B cell (primary cell): ENCODE results near the gene ZCCHC7. TPM values are rescaled to one million over a fixed set of nuclear protein-coding genes. Genes with fewer than 3 reads are reported as not detected.

Source experiments
- ATAC-seq: fragments of 200-7000 bp; cut with Tn5 transposase; one replicate; pipeline ENCODE4 v1.10.0; 2021; ENCODE audit warnings: low read depth, mild to moderate bottlenecking, moderate number of reproducible peaks, moderate library complexity
- CTCF ChIA-PET: fragments of 350-600 bp; sonication (Branson Sonifier 250); formaldehyde crosslinking; loops from one replicate; lab custom pipeline; 2021; ENCODE audit warnings: antibody characterized with exemption, inconsistent platforms; lab: Charles Lee
- POLR2A ChIA-PET: fragments of 350-600 bp; sonication (Branson Sonifier 250); formaldehyde crosslinking; loops from one replicate; lab custom pipeline; 2021; ENCODE audit warnings: antibody characterized with exemption; lab: Charles Lee
- DNase-seq: peaks from one replicate; pipeline ENCODE4 v3.0.0; 2013
- H2AFZ ChIP-seq: 2 replicates; pipeline ENCODE4 v1.6.1; 2012; ENCODE audit warnings: mild to moderate bottlenecking, low read depth, low read length; ENCODE audit not compliant: insufficient read depth, poor library complexity, severe bottlenecking
- H3K27ac ChIP-seq, 2 donors: 1 replicate in 1 of 2; 2 replicates in 1 of 2; pipeline ENCODE4 v1.5.1; 2012 to 2013; ENCODE audit warnings: low read length in 2 of 2, mild to moderate bottlenecking in 2 of 2, moderate library complexity in 1 of 2
- H3K27me3 ChIP-seq, 4 experiments: fragments of 200-600 bp in 1 of 4; sonication (generic) in 1 of 4; replicated peaks in 1 of 4; 1 replicate in 2 of 4; 2 replicates in 2 of 4; pipeline versions ENCODE4 v1.6.1 to v1.7.0; 2013 to 2016; ENCODE audit warnings: low read length in 3 of 4, mild to moderate bottlenecking in 2 of 4, mixed read lengths in 1 of 4, moderate library complexity in 1 of 4; ENCODE audit not compliant: insufficient read depth in 4 of 4, control insufficient read depth in 3 of 4; ENCODE audit errors: control extremely low read depth in 1 of 4
- H3K36me3 ChIP-seq, 2 experiments: replicated peaks in 1 of 2; 1 replicate in 1 of 2; 2 replicates in 1 of 2; pipeline versions ENCODE4 v1.6.1 to v1.7.1; 2013; ENCODE audit warnings: low read length in 1 of 2; ENCODE audit not compliant: insufficient read depth in 2 of 2, control insufficient read depth in 1 of 2; ENCODE audit errors: control extremely low read depth in 1 of 2, extremely low read depth in 1 of 2
- H3K4me1 ChIP-seq, 2 donors: fragments of 200-600 bp in 1 of 2; sonication (generic) in 1 of 2; 1 replicate in 1 of 2; 2 replicates in 1 of 2; pipeline versions ENCODE4 v1.5.1 to v1.6.1; 2013 to 2017; ENCODE audit warnings: low read length in 2 of 2; ENCODE audit not compliant: control insufficient read depth in 2 of 2, insufficient read depth in 2 of 2
- H3K4me2 ChIP-seq: replicated peaks from 2 replicates; pipeline ENCODE3; 2012; ENCODE audit warnings: mild to moderate bottlenecking, low read depth, low read length; ENCODE audit not compliant: poor library complexity, severe bottlenecking
- H3K4me3 ChIP-seq, 5 experiments: fragments of 200-600 bp in 1 of 5; sonication (generic) in 1 of 5; 1 replicate in 3 of 5; 2 replicates in 2 of 5; pipeline versions ENCODE4 v1.5.1 to v1.7.0; 2011 to 2016; ENCODE audit warnings: low read length in 4 of 5, mild to moderate bottlenecking in 4 of 5, low read depth in 2 of 5, control low read depth in 1 of 5, moderate library complexity in 1 of 5; ENCODE audit not compliant: insufficient read depth in 1 of 5; ENCODE audit errors: control extremely low read depth in 1 of 5, extremely low read depth in 1 of 5
- H3K79me2 ChIP-seq: fragments of 200-600 bp; sonication (generic); one replicate; pipeline ENCODE4 v1.6.0; 2016; ENCODE audit warnings: low read length; ENCODE audit not compliant: control insufficient read depth, insufficient read depth
- H3K9ac ChIP-seq: fragments of 200-600 bp; sonication (generic); 2 replicates; pipeline ENCODE4 v1.6.1; 2017; ENCODE audit warnings: mild to moderate bottlenecking, low read length, moderate library complexity
- H3K9me3 ChIP-seq, 3 donors: one replicate each; pipeline versions ENCODE4 v1.6.1 to v1.7.1; 2013; ENCODE audit warnings: low read length in 2 of 3; ENCODE audit not compliant: control insufficient read depth in 2 of 3, insufficient read depth in 1 of 3; ENCODE audit errors: control extremely low read depth in 1 of 3
- H4K20me1 ChIP-seq: 2 replicates; pipeline ENCODE4 v1.6.0; 2012; ENCODE audit warnings: mild to moderate bottlenecking, low read length; ENCODE audit not compliant: insufficient read depth, control insufficient read depth, poor library complexity, severe bottlenecking
- H3K27ac Mint-ChIP-seq: one replicate; pipeline ENCODE4 v1.8.0; 2021; ENCODE audit warnings: mixed read lengths
- H3K27me3 Mint-ChIP-seq: one replicate; pipeline ENCODE4 v1.8.0; 2021; ENCODE audit warnings: mixed read lengths
- H3K4me1 Mint-ChIP-seq: one replicate; pipeline ENCODE4 v1.8.0; 2021; ENCODE audit warnings: mixed read lengths
- H3K4me3 Mint-ChIP-seq: one replicate; pipeline ENCODE4 v1.8.0; 2021; ENCODE audit warnings: mixed read lengths
- H3K9me3 Mint-ChIP-seq: one replicate; pipeline ENCODE4 v1.8.0; 2022; ENCODE audit warnings: mixed read lengths; ENCODE audit not compliant: insufficient read depth
- CTCF ChIP-seq: fragments of 200-600 bp; IDR thresholded peaks from one replicate; pipeline ENCODE4 v1.8.0; 2022; ENCODE audit warnings: antibody characterized with exemption, mild to moderate bottlenecking
- EZH2 ChIP-seq: IDR thresholded peaks from 2 replicates; pipeline ENCODE4 v1.6.1; 2012; ENCODE audit warnings: borderline replicate concordance, low read depth, mild to moderate bottlenecking, moderate library complexity, low read length; ENCODE audit not compliant: insufficient read depth, poor library complexity, severe bottlenecking
- WGBS: methylation state at CpG from one replicate; pipeline ENCODE4 v1.1.5; 2013; ENCODE audit warnings: missing lambda C conversion rate; ENCODE audit not compliant: insufficient coverage; 5-methylcytosine and 5-hydroxymethylcytosine counted together
- intact Hi-C: fragments of 100-400 bp; cut with micrococcal nuclease; formaldehyde crosslinking; loops from one replicate; pipeline ENCODE4 v1.10.0; 2022
- polyA plus RNA-seq: library from polyadenylated mRNA; depleted of rRNA; stranded (reverse); fragments of >200 nt; gene quantifications from 2 replicates; pipeline ENCODE4 v1.2.3, GENCODE V29; 2012
- total RNA-seq, 2 donors: library from RNA; stranded (reverse); fragments of 120-200 nt in 1 of 2; gene quantifications; 1 replicate in 1 of 2; 2 replicates in 1 of 2; pipeline versions ENCODE4 v1.2.3 to v1.2.4, GENCODE V29; 2013 to 2022

The ZCCHC7 gene
- total and polyA plus RNA-seq, 2 donors (not counting 1 experiment from before 2014, with no cell fraction given): 56.3 to 83.5 TPM

- Mint-ChIP-seq H3K9me3 (no peaks in the 10 kb centered on the region), H3K4me3 (no peak overlapping the region), H3K27me3 (no peaks in the 10 kb centered on the region), H3K4me1 (peaks cover 20% of the 10 kb centered on the region), H3K27ac (no peak overlapping the region)
- Histone ChIP-seq H3K9me3 (no peaks in the 10 kb centered on the region), H3K9ac (no peak overlapping the region), H3K79me2 (peaks cover 76% of the 10 kb centered on the region), H3K4me1 (peaks cover 11 to 24% of the 10 kb centered on the region in 2 donors), H2AFZ (no peak overlapping the region), H3K4me2 (no peak overlapping the region), H3K4me3 (no peak overlapping the region), H4K20me1 (no peaks in the 10 kb centered on the region), H3K27me3 (no peaks in the 10 kb centered on the region), H3K27ac (no peak overlapping the region), H3K36me3 (peaks cover 1 to 46% of the 10 kb centered on the region in 2 experiments)
- intact Hi-C loops: no loop called here
- CTCF ChIA-PET: interaction anchor here (6.5 kb wide), 1 partner anchor 440 kb away, joined by 40 read pairs; no protein-coding TSS in a partner anchor
- TF ChIP-seq EZH2: no peak
- TF ChIP-seq CTCF: no peak
- DNase-seq (no peak), ATAC-seq (no peak)
- no CpG with 5 or more reads among the region's 3 CpGs for WGBS
- POLR2A ChIA-PET: interaction anchor here (0.6 kb wide), 1 partner anchor 24 kb away, joined by 3 read pairs; no protein-coding TSS in a partner anchor
Observed at GRCh38 chr9:37311938-37312708, 191.7 kb downstream of the ZCCHC7 start.
